Measurements from ENCODE around the gene WWC2. TPM values are rescaled to one million over a fixed set of nuclear protein-coding genes. Genes with fewer than 3 reads are reported as not detected.

Gene WWC2
- total and polyA plus RNA-seq, 2 experiments from 2014 or later = 18.8 to 30.2 TPM

GRCh38 chr4:183132865-183133264 lies 33.8 kb downstream of the WWC2 start:
- DNase-seq (ENCODE audit: low read depth in 1 of 2, low spot score in 1 of 2) = no peak
- Histone ChIP-seq H3K36me3 (no peaks in the 10 kb centered on the region), H3K4me1 (ENCODE audit: low read depth) (peaks cover 19% of the 10 kb centered on the region), H3K4me3 (no peak overlapping the region), H3K9me3 (ENCODE audit: low read depth) (no peaks in the 10 kb centered on the region), H3K27ac (no peak overlapping the region), H3K27me3 (no peaks in the 10 kb centered on the region)
- TF ChIP-seq CTCF (IDR thresholded peaks at IDR 0.05; ENCODE audit: low read depth, low read length) = no peak

- no peaks in the 10 kb centered on the region for H3K27me3 ChIP-seq
- H3K36me3 ChIP-seq = no peaks in the 10 kb centered on the region
- DNase-seq (ENCODE audit: low read depth in 1 of 2, low spot score in 1 of 2) = no peak
- TF ChIP-seq CTCF (IDR thresholded peaks at IDR 0.05; ENCODE audit: low read depth, low read length) = no peak
- H3K9me3 ChIP-seq (ENCODE audit: low read depth) = no peaks in the 10 kb centered on the region
- H3K27ac ChIP-seq = no peak overlapping the region
- no peaks in the 10 kb centered on the region for H3K4me1 ChIP-seq (ENCODE audit: low read depth)
- H3K4me3 ChIP-seq = no peak overlapping the region
These were observed 37.8 kb downstream of the WWC2 start for GRCh38 chr4:183136855-183137254.

- no peaks in the 10 kb centered on the region for H3K36me3 ChIP-seq
- H3K27ac ChIP-seq = no peak overlapping the region
- peaks cover 4% of the 10 kb centered on the region for H3K4me1 ChIP-seq (ENCODE audit: low read depth)
- DNase-seq (ENCODE audit: low read depth in 1 of 2, low spot score in 1 of 2) = no peak
- H3K27me3 ChIP-seq = no peaks in the 10 kb centered on the region
- H3K9me3 ChIP-seq (ENCODE audit: low read depth) = no peaks in the 10 kb centered on the region
- no peak for TF ChIP-seq CTCF (IDR thresholded peaks at IDR 0.05; ENCODE audit: low read depth, low read length)
- no peak overlapping the region for H3K4me3 ChIP-seq
These were observed 40.1 kb downstream of the WWC2 start for GRCh38 chr4:183139058-183139750.

GRCh38 chr4:183139972-183140570 lies 41.0 kb downstream of the WWC2 start:
- Histone ChIP-seq H3K4me1 (ENCODE audit: low read depth) (peaks cover 4% of the 10 kb centered on the region), H3K27me3 (no peaks in the 10 kb centered on the region), H3K27ac (no peak overlapping the region), H3K9me3 (ENCODE audit: low read depth) (no peaks in the 10 kb centered on the region), H3K36me3 (no peaks in the 10 kb centered on the region), H3K4me3 (no peak overlapping the region)
- no peak for TF ChIP-seq CTCF (IDR thresholded peaks at IDR 0.05; ENCODE audit: low read depth, low read length)
- DNase-seq (ENCODE audit: low read depth in 1 of 2, low spot score in 1 of 2) = no peak

- Histone ChIP-seq H3K4me1 (ENCODE audit: low read depth) (peaks cover 4% of the 10 kb centered on the region), H3K4me3 (no peak overlapping the region), H3K9me3 (ENCODE audit: low read depth) (no peaks in the 10 kb centered on the region), H3K27me3 (no peaks in the 10 kb centered on the region), H3K36me3 (no peaks in the 10 kb centered on the region), H3K27ac (no peak overlapping the region)
- TF ChIP-seq CTCF (IDR thresholded peaks at IDR 0.05; ENCODE audit: low read depth, low read length) = no peak
- peak in 1 of 2 donors; percentile 60 for DNase-seq (ENCODE audit: low read depth in 1 of 2, low spot score in 1 of 2)
These were observed 41.9 kb downstream of the WWC2 start for GRCh38 chr4:183140911-183141320.

Data from cardiac muscle cell (in vitro differentiated cells and primary cell).